Bronchial epithelial cell (primary cell): ENCODE results near the gene CDC42BPA. TPM values are rescaled to one million over a fixed set of nuclear protein-coding genes. Genes with fewer than 3 reads are reported as not detected.

Experiments
- DNase-seq: peaks from one replicate; pipeline ENCODE4 v3.0.0-alpha.2; 2010; ENCODE audit warnings: low read depth
- FAIRE-seq: peaks from 2 replicates; lab custom pipeline; 2011; peaks lifted over from hg19 to GRCh38; lab: Jason Lieb, UNC
- H3K27me3 ChIP-seq: 2 replicates; pipeline ENCODE4 v1.5.1; 2011; ENCODE audit warnings: low read length; ENCODE audit not compliant: control insufficient read depth, insufficient read depth
- H3K36me3 ChIP-seq: 2 replicates; pipeline ENCODE4 v1.5.1; 2011; ENCODE audit warnings: low read length; ENCODE audit not compliant: control insufficient read depth, insufficient read depth
- H3K4me3 ChIP-seq: 2 replicates; pipeline ENCODE4 v1.5.1; 2011; ENCODE audit warnings: mild to moderate bottlenecking, low read depth, low read length, control low read depth
- CTCF ChIP-seq: IDR thresholded peaks from 2 replicates; pipeline ENCODE4 v1.5.1; 2011; ENCODE audit warnings: mild to moderate bottlenecking, moderate library complexity, low read length, control low read depth, inconsistent platforms; ENCODE audit not compliant: insufficient read depth, severe bottlenecking
- total RNA-seq: library from RNA; depleted of rRNA; stranded (reverse); fragments of >200 nt; gene quantifications from 2 replicates; pipeline ENCODE4 v1.2.1, GENCODE V29; 2014

CDC42BPA gene
- total RNA-seq, 1 donor from 2014 or later, result 25.8 TPM

- FAIRE-seq, result no peak
- no peaks in the 10 kb centered on the region for H3K36me3 ChIP-seq
These were observed 128.0 kb downstream of the CDC42BPA start for GRCh38 chr1:227190321-227190720.

GRCh38 chr1:227185291-227185690, 133.0 kb downstream of the CDC42BPA start:
- TF ChIP-seq CTCF, result no peak
- Histone ChIP-seq H3K4me3 (no peak overlapping the region), H3K36me3 (no peaks in the 10 kb centered on the region), H3K27me3 (no peaks in the 10 kb centered on the region)
- FAIRE-seq, result no peak
- no peak for DNase-seq

More at GRCh38 chr1:227190321-227190720, 128.0 kb downstream of the CDC42BPA start:
- no peak overlapping the region for H3K4me3 ChIP-seq
- no peak for TF ChIP-seq CTCF
- no peaks in the 10 kb centered on the region for H3K27me3 ChIP-seq
- no peak for DNase-seq

GRCh38 chr1:227182012-227182411, 136.3 kb downstream of the CDC42BPA start:
- TF ChIP-seq CTCF, result no peak
- H3K36me3 ChIP-seq, result no peaks in the 10 kb centered on the region
- H3K4me3 ChIP-seq, result no peak overlapping the region
- no peak for FAIRE-seq
- no peaks in the 10 kb centered on the region for H3K27me3 ChIP-seq
- no peak for DNase-seq

- no peak for TF ChIP-seq CTCF
- H3K4me3 ChIP-seq, result no peak overlapping the region
- H3K27me3 ChIP-seq, result no peaks in the 10 kb centered on the region
- no peaks in the 10 kb centered on the region for H3K36me3 ChIP-seq
- FAIRE-seq (no peak), DNase-seq (no peak)
These were observed 142.7 kb downstream of the CDC42BPA start for GRCh38 chr1:227175611-227176010.

- Histone ChIP-seq H3K27me3 (no peaks in the 10 kb centered on the region), H3K36me3 (no peaks in the 10 kb centered on the region), H3K4me3 (no peak overlapping the region)
- FAIRE-seq (no peak), DNase-seq (no peak)
- no peak for TF ChIP-seq CTCF
These were observed 144.1 kb downstream of the CDC42BPA start for GRCh38 chr1:227174164-227174563.
